ENCODE data around the gene BCAN.

BCAN gene

GRCh38 chr1:156655151-156655903 is 13.4 kb downstream of the BCAN start:
- no peak for DNase-seq
- intact Hi-C loops (cut with DNase I): no loop called here

- no peak for DNase-seq
- intact Hi-C loops (cut with DNase I): no loop called here
Observed at GRCh38 chr1:156655904-156656516, 14.1 kb downstream of the BCAN start.

GRCh38 chr1:156656806-156657740 is 15.2 kb downstream of the BCAN start:
- intact Hi-C loops (cut with DNase I): no loop called here

GRCh38 chr1:156657741-156658319 is 15.9 kb downstream of the BCAN start:
- intact Hi-C loops (cut with DNase I): loop anchor here (2.0 kb wide), 1 partner anchor 33 kb away; no protein-coding TSS in a partner anchor
- DNase-seq: no peak

More at GRCh38 chr1:156656806-156657740, 15.2 kb downstream of the BCAN start:
- peak; percentile 74 to 95 (median 88) for DNase-seq

GRCh38 chr1:156658496-156658895 is 16.6 kb downstream of the BCAN start:
- intact Hi-C loops (cut with DNase I): loop anchor here (2.0 kb wide), 1 partner anchor 34 kb away; no protein-coding TSS in a partner anchor
- no peak for DNase-seq

GRCh38 chr1:156658945-156659574 is 17.1 kb downstream of the BCAN start:
- intact Hi-C loops (cut with DNase I): loop anchor here (2.0 kb wide), 1 partner anchor 34 kb away; no protein-coding TSS in a partner anchor
- no peak for DNase-seq

GRCh38 chr1:156659661-156659987 is 17.7 kb downstream of the BCAN start:
- intact Hi-C loops (cut with DNase I): loop anchor here (2.0 kb wide), 1 partner anchor 35 kb away; no protein-coding TSS in a partner anchor
- DNase-seq: no peak

GRCh38 chr1:156659988-156660751 is 18.3 kb downstream of the BCAN start:
- intact Hi-C loops (cut with DNase I): loop anchor here (1.0 to 2.0 kb wide), 2 partner anchors 18 to 35 kb away; no protein-coding TSS in a partner anchor

GRCh38 chr1:156660752-156661112 is 18.8 kb downstream of the BCAN start:
- intact Hi-C loops (cut with DNase I): loop anchor here (1.0 kb wide), 1 partner anchor 18 kb away; no protein-coding TSS in a partner anchor
- DNase-seq: no peak

More at GRCh38 chr1:156659988-156660751, 18.3 kb downstream of the BCAN start:
- DNase-seq: peak; percentile 84 to 99 (median 95)

GRCh38 chr1:156662005-156662799 is 20.3 kb downstream of the BCAN start:
- intact Hi-C loops (cut with DNase I): no loop called here
- peak; percentile 51 to 92 (median 80) for DNase-seq

- DNase-seq: no peak
- intact Hi-C loops (cut with DNase I): no loop called here
Observed at GRCh38 chr1:156662800-156663055, 20.8 kb downstream of the BCAN start.

- intact Hi-C loops (cut with DNase I): no loop called here
- peak in 14 of 42 donors; percentile 29 to 82 (median 56) for DNase-seq
Observed at GRCh38 chr1:156663178-156663577, 21.3 kb downstream of the BCAN start.

- intact Hi-C loops (cut with DNase I): no loop called here
- peak in 8 of 42 donors; percentile 39 to 65 (median 60) for DNase-seq
Observed at GRCh38 chr1:156664046-156664766, 22.3 kb downstream of the BCAN start.

GRCh38 chr1:156664767-156665411 is 23.0 kb downstream of the BCAN start:
- peak in 15 of 42 donors; percentile 28 to 72 (median 42) for DNase-seq
- intact Hi-C loops (cut with DNase I): no loop called here

GRCh38 chr1:156665539-156665938 is 23.6 kb downstream of the BCAN start:
- intact Hi-C loops (cut with DNase I): no loop called here
- DNase-seq: no peak
